ENCODE results near the gene MPEG1. TPM values are rescaled to one million over a fixed set of nuclear protein-coding genes. Genes with fewer than 3 reads are reported as not detected.

MPEG1 gene
- total RNA-seq, 1 donor from 2014 or later: not detected

DNA sequence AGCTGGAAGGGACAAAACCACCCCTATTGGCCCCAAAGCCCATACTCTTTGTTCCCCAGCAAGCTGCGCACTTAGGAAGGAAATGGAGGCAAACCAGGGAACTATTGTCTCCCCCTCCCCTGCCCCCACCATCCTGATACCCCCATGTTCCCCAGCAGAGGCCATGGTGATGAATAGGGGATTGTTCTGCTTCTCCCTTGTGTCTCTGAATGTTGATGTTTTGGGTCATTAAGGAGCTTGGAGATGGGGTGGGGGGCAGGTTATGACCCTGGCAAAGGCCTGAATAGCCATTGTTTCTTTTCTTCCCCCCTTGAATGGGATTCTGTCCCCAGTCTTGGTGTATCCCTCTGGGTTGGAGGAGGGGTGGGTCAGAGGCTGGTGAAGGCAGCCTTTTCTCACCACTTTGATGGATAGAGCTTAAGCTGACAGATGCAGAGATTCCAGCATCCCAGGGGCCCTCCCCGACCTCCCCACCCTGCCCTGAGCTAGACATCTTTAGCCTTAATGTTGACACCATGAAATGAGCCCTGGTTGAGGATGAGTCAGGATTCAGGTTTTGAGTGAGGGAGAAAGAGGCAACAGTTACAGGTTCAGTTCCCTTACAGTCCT lies 32.5 kb downstream of the MPEG1 start:
- Histone ChIP-seq H3K27me3 (ENCODE audit: control insufficient read depth, insufficient read depth, low read length) (no peaks in the 10 kb centered on the region), H3K36me3 (ENCODE audit: control insufficient read depth, insufficient read depth, low read length) (peaks cover 12% of the 10 kb centered on the region), H3K4me3 (ENCODE audit: low read depth, low read length) (no peak overlapping the region)
- DNase-seq (ENCODE audit: low read depth) (no peak), FAIRE-seq (peak; percentile 40)
- TF ChIP-seq, protein P1, sequence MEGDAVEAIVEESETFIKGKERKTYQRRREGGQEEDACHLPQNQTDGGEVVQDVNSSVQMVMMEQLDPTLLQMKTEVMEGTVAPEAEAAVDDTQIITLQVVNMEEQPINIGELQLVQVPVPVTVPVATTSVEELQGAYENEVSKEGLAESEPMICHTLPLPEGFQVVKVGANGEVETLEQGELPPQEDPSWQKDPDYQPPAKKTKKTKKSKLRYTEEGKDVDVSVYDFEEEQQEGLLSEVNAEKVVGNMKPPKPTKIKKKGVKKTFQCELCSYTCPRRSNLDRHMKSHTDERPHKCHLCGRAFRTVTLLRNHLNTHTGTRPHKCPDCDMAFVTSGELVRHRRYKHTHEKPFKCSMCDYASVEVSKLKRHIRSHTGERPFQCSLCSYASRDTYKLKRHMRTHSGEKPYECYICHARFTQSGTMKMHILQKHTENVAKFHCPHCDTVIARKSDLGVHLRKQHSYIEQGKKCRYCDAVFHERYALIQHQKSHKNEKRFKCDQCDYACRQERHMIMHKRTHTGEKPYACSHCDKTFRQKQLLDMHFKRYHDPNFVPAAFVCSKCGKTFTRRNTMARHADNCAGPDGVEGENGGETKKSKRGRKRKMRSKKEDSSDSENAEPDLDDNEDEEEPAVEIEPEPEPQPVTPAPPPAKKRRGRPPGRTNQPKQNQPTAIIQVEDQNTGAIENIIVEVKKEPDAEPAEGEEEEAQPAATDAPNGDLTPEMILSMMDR (IDR thresholded peaks at IDR 0.05; ENCODE audit: insufficient read depth, low read length, severe bottlenecking): no peak

DNA sequence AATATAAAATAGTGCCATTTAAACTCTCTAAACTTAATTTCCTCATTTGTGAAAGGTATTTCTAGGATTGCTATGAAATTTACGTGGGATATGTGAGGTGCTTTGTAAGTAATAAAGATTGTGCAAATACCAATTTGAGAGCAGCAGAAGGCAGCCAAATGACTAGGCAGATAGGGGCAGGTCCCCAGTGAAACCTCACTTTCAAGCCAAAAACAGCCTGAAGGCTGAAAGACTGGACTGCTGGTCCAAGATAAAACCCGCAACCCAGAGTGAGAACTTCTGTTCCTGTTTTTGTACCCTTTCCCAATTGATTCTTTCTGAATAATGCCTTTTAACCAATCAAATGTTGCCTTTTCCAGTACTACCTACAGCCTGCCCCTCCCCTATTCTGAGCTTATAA lies 33.6 kb downstream of the MPEG1 start:
- FAIRE-seq: no peak
- Histone ChIP-seq H3K36me3 (ENCODE audit: control insufficient read depth, insufficient read depth, low read length) (peaks cover 12% of the 10 kb centered on the region), H3K4me3 (ENCODE audit: low read depth, low read length) (no peak overlapping the region), H3K27me3 (ENCODE audit: control insufficient read depth, insufficient read depth, low read length) (no peaks in the 10 kb centered on the region)
- TF ChIP-seq, protein P1 (IDR thresholded peaks at IDR 0.05; ENCODE audit: insufficient read depth, low read length, severe bottlenecking): no peak
- no peak for DNase-seq (ENCODE audit: low read depth)

GRCh38 chr11:59178402-59178801 lies 34.3 kb downstream of the MPEG1 start:
- Histone ChIP-seq H3K36me3 (ENCODE audit: control insufficient read depth, insufficient read depth, low read length) (peaks cover 12% of the 10 kb centered on the region), H3K4me3 (ENCODE audit: low read depth, low read length) (no peak overlapping the region), H3K27me3 (ENCODE audit: control insufficient read depth, insufficient read depth, low read length) (no peaks in the 10 kb centered on the region)
- DNase-seq (ENCODE audit: low read depth): no peak
- TF ChIP-seq, protein P1 (IDR thresholded peaks at IDR 0.05; ENCODE audit: insufficient read depth, low read length, severe bottlenecking): no peak
- no peak for FAIRE-seq

GRCh38 chr11:59176330-59176729 lies 36.4 kb downstream of the MPEG1 start:
- H3K27me3 ChIP-seq (ENCODE audit: control insufficient read depth, insufficient read depth, low read length): no peaks in the 10 kb centered on the region
- no peak overlapping the region for H3K4me3 ChIP-seq (ENCODE audit: low read depth, low read length)
- H3K36me3 ChIP-seq (ENCODE audit: control insufficient read depth, insufficient read depth, low read length): peaks cover 6% of the 10 kb centered on the region
- TF ChIP-seq, protein P1 (IDR thresholded peaks at IDR 0.05; ENCODE audit: insufficient read depth, low read length, severe bottlenecking): no peak
- DNase-seq (ENCODE audit: low read depth) (no peak), FAIRE-seq (no peak)

DNA sequence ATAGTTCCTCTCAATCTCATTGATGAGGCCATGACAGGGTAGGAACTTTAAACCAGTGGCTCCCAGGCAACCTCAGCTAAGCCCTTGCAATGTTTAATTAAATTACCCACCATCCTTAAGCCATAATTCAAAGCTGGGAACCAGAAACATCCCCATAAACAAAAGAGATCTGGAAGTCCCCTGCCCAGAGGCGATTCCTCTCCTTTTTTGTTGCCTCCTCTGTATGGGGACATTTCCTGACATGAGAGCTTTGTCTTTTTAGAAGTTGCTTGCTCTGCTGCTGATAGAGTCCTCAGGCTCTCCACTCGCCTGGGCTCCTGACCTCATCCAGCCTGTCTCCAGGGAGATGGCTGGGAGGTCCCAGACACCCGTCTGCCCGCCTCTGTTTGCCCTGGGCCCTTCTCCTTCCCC lies 37.6 kb downstream of the MPEG1 start:
- H3K27me3 ChIP-seq (ENCODE audit: control insufficient read depth, insufficient read depth, low read length): no peaks in the 10 kb centered on the region
- no peak for DNase-seq (ENCODE audit: low read depth)
- no peak for FAIRE-seq
- TF ChIP-seq, protein P1 (IDR thresholded peaks at IDR 0.05; ENCODE audit: insufficient read depth, low read length, severe bottlenecking): no peak
- H3K4me3 ChIP-seq (ENCODE audit: low read depth, low read length): no peak overlapping the region
- H3K36me3 ChIP-seq (ENCODE audit: control insufficient read depth, insufficient read depth, low read length): peaks cover 6% of the 10 kb centered on the region

GRCh38 chr11:59174664-59175033 lies 38.1 kb downstream of the MPEG1 start:
- Histone ChIP-seq H3K27me3 (ENCODE audit: control insufficient read depth, insufficient read depth, low read length) (no peaks in the 10 kb centered on the region), H3K4me3 (ENCODE audit: low read depth, low read length) (no peak overlapping the region), H3K36me3 (ENCODE audit: control insufficient read depth, insufficient read depth, low read length) (peaks cover 6% of the 10 kb centered on the region)
- TF ChIP-seq, protein P1 (IDR thresholded peaks at IDR 0.05; ENCODE audit: insufficient read depth, low read length, severe bottlenecking): no peak
- DNase-seq (ENCODE audit: low read depth) (peak; percentile 96), FAIRE-seq (peak; percentile 99)

All from bronchial epithelial cell (primary cell).